HG02885 (cell line): Measurements from ENCODE around the gene HOXB2.
"Not testable (repeated sequence)": the region's sequence is repeated elsewhere in the genome, so short reads cannot be mapped to it uniquely, and the experiment has no call there.

Experiments
- ATAC-seq: cut with Tn5 transposase; IDR thresholded peaks from one replicate; pipeline ENCODE4 v1.9.1; 2021; ENCODE audit warnings: mild to moderate bottlenecking; ENCODE audit not compliant: unreplicated experiment, poor library complexity

HOXB2 gene

GRCh38 chr17:48544349-48545021 lies 424 bp downstream of the HOXB2 start:
- ATAC-seq: no peak

GRCh38 chr17:48543854-48544348 lies 1.0 kb downstream of the HOXB2 start:
- ATAC-seq: peak; percentile 13

- ATAC-seq: peak; percentile 39
Observed at GRCh38 chr17:48543107-48543853, 1.6 kb downstream of the HOXB2 start.

- no peak for ATAC-seq
Observed at GRCh38 chr17:48542698-48543106, 2.2 kb downstream of the HOXB2 start.

GRCh38 chr17:48542114-48542656 lies 2.7 kb downstream of the HOXB2 start:
- ATAC-seq: no peak

GRCh38 chr17:48541577-48542113 lies 3.3 kb downstream of the HOXB2 start:
- ATAC-seq: no peak

- ATAC-seq: no peak
Observed at GRCh38 chr17:48541036-48541576, 3.8 kb downstream of the HOXB2 start.

- no peak for ATAC-seq
Observed at GRCh38 chr17:48540213-48540612, 4.7 kb downstream of the HOXB2 start.

GRCh38 chr17:48539177-48539576 lies 5.7 kb downstream of the HOXB2 start:
- no peak for ATAC-seq

GRCh38 chr17:48537316-48537715 lies 7.6 kb downstream of the HOXB2 start:
- no peak for ATAC-seq

GRCh38 chr17:48535793-48536559 lies 8.9 kb downstream of the HOXB2 start:
- ATAC-seq: not testable (repeated sequence)

GRCh38 chr17:48532261-48532660 lies 12.6 kb downstream of the HOXB2 start:
- no peak for ATAC-seq

GRCh38 chr17:48530887-48531272 lies 14.0 kb downstream of the HOXB2 start, which contains the start of gene HOXB1:
Gene HOXB1, minus strand, starts transcription at chr17:48531011. Its CDS starts 107 bp downstream, at chr17:48530904.
- ATAC-seq: no peak

GRCh38 chr17:48530208-48530886 lies 14.6 kb downstream of the HOXB2 start:
- no peak for ATAC-seq

- no peak for ATAC-seq
Observed at GRCh38 chr17:48529683-48530009, 15.3 kb downstream of the HOXB2 start.

- no peak for ATAC-seq
Observed at GRCh38 chr17:48528936-48529682, 15.8 kb downstream of the HOXB2 start.

- no peak for ATAC-seq
Observed at GRCh38 chr17:48528153-48528935, 16.6 kb downstream of the HOXB2 start.

- ATAC-seq: no peak
Observed at GRCh38 chr17:48527547-48527932, 17.4 kb downstream of the HOXB2 start.
